Peyer's patch (tissue), 4 donors: Measurements from ENCODE around the gene DDOST.

Source experiments
- CTCF ChIP-seq, 6 experiments: fragments of 450-650 bp in 4 of 6; fragments of 200-600 bp in 2 of 6; sonication (generic) in 1 of 6; IDR thresholded peaks; one replicate each; pipeline ENCODE4 v1.5.1; 2017 to 2019; ENCODE audit warnings: antibody characterized with exemption in 6 of 6, mild to moderate bottlenecking in 3 of 6, moderate library complexity in 1 of 6
- POLR2A ChIP-seq, 2 donors: fragments of 450-650 bp; IDR thresholded peaks; one replicate each; pipeline ENCODE4 v1.5.1; 2017; ENCODE audit warnings: antibody characterized with exemption in 2 of 2, mild to moderate bottlenecking in 2 of 2, moderate library complexity in 2 of 2

- no peak for TF ChIP-seq POLR2A (IDR thresholded peaks at IDR 0.05)
- no peak for TF ChIP-seq CTCF (IDR thresholded peaks at IDR 0.05)
Measured at GRCh38 chr1:20648438-20648837, 12.7 kb downstream of the DDOST start.
